ENCODE results near the gene TMED5. TPM values are rescaled to one million over a fixed set of nuclear protein-coding genes. Genes with fewer than 3 reads are reported as not detected.
"Not testable (repeated sequence)": the region's sequence is repeated elsewhere in the genome, so short reads cannot be mapped to it uniquely, and the experiment has no call there.

TMED5 gene
- total RNA-seq, 1 experiment from 2014 or later, result 80.5 TPM

- H3K9me3 Mint-ChIP-seq (ENCODE audit: unreplicated experiment), result peaks cover 18% of the 10 kb centered on the region
- POLR2A ChIA-PET, result interaction anchor here (1.9 to 2.3 kb wide), 3 partner anchors 11 to 86 kb away, joined by 5 to 7 read pairs (median 6); partner anchors contain the start of gene MTF2
- no peaks in the 10 kb centered on the region for H3K27me3 Mint-ChIP-seq (ENCODE audit: insufficient read depth, unreplicated experiment)
- H3K4me3 Mint-ChIP-seq (ENCODE audit: unreplicated experiment), result no peak overlapping the region
- no peak overlapping the region for H3K27ac Mint-ChIP-seq (ENCODE audit: low read depth, unreplicated experiment)
- no peak for DNase-seq (ENCODE audit: unreplicated experiment)
- no TSS peak for BruUV-seq (replicated peaks)
- CTCF ChIA-PET, result no interaction called here
- H3K4me1 Mint-ChIP-seq (ENCODE audit: insufficient read depth, unreplicated experiment), result peaks cover 15% of the 10 kb centered on the region
- intact Hi-C loops (cut with micrococcal nuclease), result no loop called here
- TF ChIP-seq, protein P1, sequence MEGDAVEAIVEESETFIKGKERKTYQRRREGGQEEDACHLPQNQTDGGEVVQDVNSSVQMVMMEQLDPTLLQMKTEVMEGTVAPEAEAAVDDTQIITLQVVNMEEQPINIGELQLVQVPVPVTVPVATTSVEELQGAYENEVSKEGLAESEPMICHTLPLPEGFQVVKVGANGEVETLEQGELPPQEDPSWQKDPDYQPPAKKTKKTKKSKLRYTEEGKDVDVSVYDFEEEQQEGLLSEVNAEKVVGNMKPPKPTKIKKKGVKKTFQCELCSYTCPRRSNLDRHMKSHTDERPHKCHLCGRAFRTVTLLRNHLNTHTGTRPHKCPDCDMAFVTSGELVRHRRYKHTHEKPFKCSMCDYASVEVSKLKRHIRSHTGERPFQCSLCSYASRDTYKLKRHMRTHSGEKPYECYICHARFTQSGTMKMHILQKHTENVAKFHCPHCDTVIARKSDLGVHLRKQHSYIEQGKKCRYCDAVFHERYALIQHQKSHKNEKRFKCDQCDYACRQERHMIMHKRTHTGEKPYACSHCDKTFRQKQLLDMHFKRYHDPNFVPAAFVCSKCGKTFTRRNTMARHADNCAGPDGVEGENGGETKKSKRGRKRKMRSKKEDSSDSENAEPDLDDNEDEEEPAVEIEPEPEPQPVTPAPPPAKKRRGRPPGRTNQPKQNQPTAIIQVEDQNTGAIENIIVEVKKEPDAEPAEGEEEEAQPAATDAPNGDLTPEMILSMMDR (IDR thresholded peaks at IDR 0.05; ENCODE audit: unreplicated experiment), result no peak
- peaks cover 33% of the 10 kb centered on the region for H3K36me3 Mint-ChIP-seq (ENCODE audit: insufficient read depth, unreplicated experiment)
These were observed 15.4 kb downstream of the TMED5 start for GRCh38 chr1:93164816-93165215.

DNA sequence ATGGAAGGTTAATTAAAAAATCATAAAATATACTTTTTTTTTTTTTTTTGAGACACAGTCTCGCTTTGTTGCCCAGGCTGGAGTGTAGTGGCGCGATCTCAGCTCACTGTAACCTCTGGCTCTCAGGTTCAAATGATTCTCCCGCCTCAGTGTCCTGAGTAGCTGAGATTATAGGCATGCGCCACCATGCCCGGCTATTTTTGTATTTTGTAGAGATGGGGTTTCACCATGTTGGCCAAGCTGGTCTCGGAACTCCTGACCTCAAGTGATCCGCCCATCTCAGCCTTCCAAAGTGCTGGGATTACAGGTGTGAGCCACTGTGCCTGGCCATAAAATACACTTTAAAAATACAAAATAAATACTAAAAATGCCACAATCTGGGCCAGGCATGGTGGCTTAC is 16.9 kb downstream of the TMED5 start:
- POLR2A ChIA-PET, result interaction anchor here (0.6 to 1.9 kb wide), 2 partner anchors 84 to 96 kb away, joined by 3 to 5 read pairs; partner anchors contain the start of gene MTF2
- H3K9me3 Mint-ChIP-seq (ENCODE audit: unreplicated experiment), result peaks cover 18% of the 10 kb centered on the region
- H3K27me3 Mint-ChIP-seq (ENCODE audit: insufficient read depth, unreplicated experiment); intact Hi-C loops (cut with micrococcal nuclease); H3K4me3 Mint-ChIP-seq (ENCODE audit: unreplicated experiment); CTCF ChIA-PET; BruUV-seq (replicated peaks); DNase-seq (ENCODE audit: unreplicated experiment); H3K27ac Mint-ChIP-seq (ENCODE audit: low read depth, unreplicated experiment): not testable (repeated sequence)
- peaks cover 43% of the 10 kb centered on the region for H3K36me3 Mint-ChIP-seq (ENCODE audit: insufficient read depth, unreplicated experiment)
- H3K4me1 Mint-ChIP-seq (ENCODE audit: insufficient read depth, unreplicated experiment), result peaks cover 15% of the 10 kb centered on the region

GRCh38 chr1:93159337-93159736 is 20.9 kb downstream of the TMED5 start:
- Mint-ChIP-seq H3K27ac (ENCODE audit: low read depth, unreplicated experiment) (peak overlapping the region; percentile 39), H3K4me3 (ENCODE audit: unreplicated experiment) (no peak overlapping the region), H3K36me3 (ENCODE audit: insufficient read depth, unreplicated experiment) (peaks cover 68% of the 10 kb centered on the region), H3K4me1 (ENCODE audit: insufficient read depth, unreplicated experiment) (peaks cover 8% of the 10 kb centered on the region), H3K27me3 (ENCODE audit: insufficient read depth, unreplicated experiment) (no peaks in the 10 kb centered on the region), H3K9me3 (ENCODE audit: unreplicated experiment) (no peaks in the 10 kb centered on the region)
- BruUV-seq (replicated peaks), result no TSS peak
- intact Hi-C loops (cut with micrococcal nuclease), result no loop called here
- TF ChIP-seq, protein P1 (IDR thresholded peaks at IDR 0.05; ENCODE audit: unreplicated experiment), result no peak
- ChIA-PET POLR2A (interaction anchor here (0.9 to 1.0 kb wide), 2 partner anchors 9 to 14 kb away, joined by 3 read pairs; no protein-coding TSS in a partner anchor), CTCF (no interaction called here)
- no peak for DNase-seq (ENCODE audit: unreplicated experiment)

DNA sequence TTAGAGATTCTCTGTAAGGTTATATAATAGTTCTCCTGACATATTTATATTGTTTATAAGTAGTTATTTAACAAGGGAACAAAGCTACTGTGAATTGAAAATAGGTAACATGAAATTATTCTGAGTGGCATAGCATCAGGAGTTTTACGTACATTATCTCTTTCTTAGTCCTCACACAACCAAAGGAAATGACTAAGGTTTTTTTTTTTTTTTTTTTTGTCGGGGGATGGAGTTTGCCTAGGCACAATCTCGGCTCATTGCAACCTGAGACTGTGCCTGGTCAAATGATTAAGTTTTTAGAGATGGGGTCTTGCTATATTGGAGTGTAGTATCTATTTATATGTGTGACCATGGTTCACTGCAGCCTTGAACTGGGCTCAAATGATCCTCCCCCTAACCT is 24.9 kb downstream of the TMED5 start:
- Mint-ChIP-seq H3K4me3 (ENCODE audit: unreplicated experiment) (no peak overlapping the region), H3K9me3 (ENCODE audit: unreplicated experiment) (no peaks in the 10 kb centered on the region), H3K27ac (ENCODE audit: low read depth, unreplicated experiment) (no peak overlapping the region), H3K4me1 (ENCODE audit: insufficient read depth, unreplicated experiment) (no peaks in the 10 kb centered on the region), H3K27me3 (ENCODE audit: insufficient read depth, unreplicated experiment) (no peaks in the 10 kb centered on the region), H3K36me3 (ENCODE audit: insufficient read depth, unreplicated experiment) (peaks cover 90% of the 10 kb centered on the region)
- DNase-seq (ENCODE audit: unreplicated experiment), result no peak
- BruUV-seq (replicated peaks), result no TSS peak
- POLR2A ChIA-PET, result interaction anchor here (0.6 to 1.1 kb wide), 7 partner anchors 18 to 128 kb away, joined by 3 to 5 read pairs (median 3); no protein-coding TSS in a partner anchor
- TF ChIP-seq, protein P1 (IDR thresholded peaks at IDR 0.05; ENCODE audit: unreplicated experiment), result no peak
- CTCF ChIA-PET, result interaction anchor here (1.1 kb wide), 1 partner anchor 161 kb away, joined by 3 read pairs; no protein-coding TSS in a partner anchor
- intact Hi-C loops (cut with micrococcal nuclease), result no loop called here

All from MCF 10A (cell line).